HepG2 (cell line): ENCODE data around the gene KCTD5. TPM values are rescaled to one million over a fixed set of nuclear protein-coding genes. Genes with fewer than 3 reads are reported as not detected.
A peak's percentile ranks its signal among the peaks of the same experiment; 100 is the strongest.

ENCODE experiments used
- CBX5 ChIP-seq: sonication (generic); formaldehyde crosslinking; IDR thresholded peaks from 2 replicates; pipeline ENCODE4 v1.4.0; 2020; ENCODE audit warnings: missing genetic modification reagents, borderline replicate concordance
- DR1 ChIP-seq: sonication (generic); formaldehyde crosslinking; IDR thresholded peaks from 2 replicates; pipeline ENCODE4 v1.8.0; 2021; ENCODE audit warnings: mild to moderate bottlenecking, missing genetic modification reagents, inconsistent platforms
- GATAD1 ChIP-seq: IDR thresholded peaks from 2 replicates; pipeline ENCODE4 v1.6.1; 2016; ENCODE audit warnings: missing genetic modification reagents, missing compliant biosample characterization
- KDM1A ChIP-seq: IDR thresholded peaks from 2 replicates; pipeline ENCODE4 v1.6.1; 2016; ENCODE audit warnings: missing compliant biosample characterization
- MAFF ChIP-seq: IDR thresholded peaks from 2 replicates; pipeline ENCODE4 v1.6.1; 2011; ENCODE audit warnings: low read depth, low read length, improper control_type of control experiment
- NR2F1 ChIP-seq, 2 experiments: fragments of 450-650 bp in 1 of 2; formaldehyde crosslinking in 1 of 2; IDR thresholded peaks; 2 replicates each; pipeline versions ENCODE4 v1.5.0 to v1.6.1; 2016 to 2020; ENCODE audit warnings: mild to moderate bottlenecking in 1 of 2, missing compliant biosample characterization in 1 of 2, missing genetic modification reagents in 1 of 2, moderate library complexity in 1 of 2
- PHF21A ChIP-seq: sonication (generic); formaldehyde crosslinking; IDR thresholded peaks from 2 replicates; pipeline ENCODE4 v1.5.0; 2020; ENCODE audit warnings: mild to moderate bottlenecking, missing genetic modification reagents
- SUZ12 ChIP-seq: fragments of 150-350 bp; IDR thresholded peaks from 2 replicates; pipeline ENCODE4 v1.6.1; 2014; ENCODE audit warnings: low read depth, low read length
- TRIM24 ChIP-seq: sonication (generic); formaldehyde crosslinking; IDR thresholded peaks from 2 replicates; pipeline ENCODE4 v1.8.0; 2022; ENCODE audit warnings: mild to moderate bottlenecking, missing genetic modification reagents
- ZBTB1 ChIP-seq: sonication (generic); formaldehyde crosslinking; IDR thresholded peaks from 2 replicates; pipeline ENCODE4 v1.4.0; 2020; ENCODE audit warnings: missing genetic modification reagents, borderline replicate concordance
- ZBTB8A ChIP-seq: sonication (generic); formaldehyde crosslinking; IDR thresholded peaks from 2 replicates; pipeline ENCODE4 v1.4.0; 2020; ENCODE audit warnings: mild to moderate bottlenecking, low read depth, missing genetic modification reagents, borderline replicate concordance
- ZNF20 ChIP-seq: sonication (generic); formaldehyde crosslinking; IDR thresholded peaks from 2 replicates; pipeline ENCODE4 v1.4.0; 2020; ENCODE audit warnings: mild to moderate bottlenecking, moderate library complexity, missing genetic modification reagents
- ZNF232 ChIP-seq: sonication (generic); formaldehyde crosslinking; IDR thresholded peaks from 2 replicates; pipeline ENCODE4 v1.4.0; 2020; ENCODE audit warnings: missing genetic modification reagents, borderline replicate concordance
- ZNF251 ChIP-seq: sonication (generic); formaldehyde crosslinking; IDR thresholded peaks from 2 replicates; pipeline ENCODE4 v1.9.0; 2021; ENCODE audit warnings: mild to moderate bottlenecking, missing genetic modification reagents
- ZNF263 ChIP-seq: sonication (generic); formaldehyde crosslinking; IDR thresholded peaks from 2 replicates; pipeline ENCODE4 v1.4.0; 2020; ENCODE audit warnings: missing genetic modification reagents
- ZSCAN29 ChIP-seq: sonication (generic); formaldehyde crosslinking; conservative IDR thresholded peaks from 2 replicates; pipeline ENCODE4 v1.4.0; 2020; ENCODE audit warnings: mild to moderate bottlenecking, missing genetic modification reagents
- polyA plus RNA-seq, 8 experiments: library from polyadenylated mRNA; depleted of rRNA in 3 of 8; stranded (reverse) in 7 of 8; unstranded in 1 of 8; fragments of >200 nt; fragmentation: Illumina TruSeq in 4 of 8; extraction: Trizol in 4 of 8; gene quantifications; 2 replicates each; pipeline versions ENCODE4 v1.2.1 to v1.2.3, GENCODE V29; 2011 to 2016; ENCODE audit warnings: low read depth in 4 of 8, missing spikeins in 1 of 8, mixed read lengths in 1 of 8; ENCODE audit not compliant: insufficient read depth in 1 of 8
- total RNA-seq, 5 experiments: library from RNA; depleted of rRNA; stranded (reverse); fragments of >200 nt; fragmentation: Illumina TruSeq; extraction: Trizol; gene quantifications; 2 replicates each; pipeline ENCODE4 v1.2.3, GENCODE V29; 2016; ENCODE audit warnings: low read depth in 1 of 5
- TF ChIP-seq, protein P1 (sequence below), 2 experiments: sonication (generic) in 1 of 2; formaldehyde crosslinking in 1 of 2; IDR thresholded peaks; 2 replicates each; pipeline versions ENCODE4 v1.4.0 to v1.6.1; 2016 to 2020; ENCODE audit warnings: borderline replicate concordance in 1 of 2, low read depth in 1 of 2, mild to moderate bottlenecking in 1 of 2, missing genetic modification reagents in 1 of 2
- TF ChIP-seq, protein P2 (sequence below): sonication (generic); formaldehyde crosslinking; IDR thresholded peaks from 2 replicates; pipeline ENCODE4 v1.5.0; 2020; ENCODE audit warnings: mild to moderate bottlenecking, missing genetic modification reagents
- TF ChIP-seq, protein P3 (sequence below): sonication (generic); formaldehyde crosslinking; IDR thresholded peaks from 2 replicates; pipeline ENCODE4 v1.4.0; 2020; ENCODE audit warnings: missing genetic modification reagents, borderline replicate concordance

The KCTD5 gene
- total and polyA plus RNA-seq, 2 of the 13 experiments (the other 11 are each of a cell fraction or from before 2014, with no cell fraction given): 25.4 to 29.8 TPM

DNA sequence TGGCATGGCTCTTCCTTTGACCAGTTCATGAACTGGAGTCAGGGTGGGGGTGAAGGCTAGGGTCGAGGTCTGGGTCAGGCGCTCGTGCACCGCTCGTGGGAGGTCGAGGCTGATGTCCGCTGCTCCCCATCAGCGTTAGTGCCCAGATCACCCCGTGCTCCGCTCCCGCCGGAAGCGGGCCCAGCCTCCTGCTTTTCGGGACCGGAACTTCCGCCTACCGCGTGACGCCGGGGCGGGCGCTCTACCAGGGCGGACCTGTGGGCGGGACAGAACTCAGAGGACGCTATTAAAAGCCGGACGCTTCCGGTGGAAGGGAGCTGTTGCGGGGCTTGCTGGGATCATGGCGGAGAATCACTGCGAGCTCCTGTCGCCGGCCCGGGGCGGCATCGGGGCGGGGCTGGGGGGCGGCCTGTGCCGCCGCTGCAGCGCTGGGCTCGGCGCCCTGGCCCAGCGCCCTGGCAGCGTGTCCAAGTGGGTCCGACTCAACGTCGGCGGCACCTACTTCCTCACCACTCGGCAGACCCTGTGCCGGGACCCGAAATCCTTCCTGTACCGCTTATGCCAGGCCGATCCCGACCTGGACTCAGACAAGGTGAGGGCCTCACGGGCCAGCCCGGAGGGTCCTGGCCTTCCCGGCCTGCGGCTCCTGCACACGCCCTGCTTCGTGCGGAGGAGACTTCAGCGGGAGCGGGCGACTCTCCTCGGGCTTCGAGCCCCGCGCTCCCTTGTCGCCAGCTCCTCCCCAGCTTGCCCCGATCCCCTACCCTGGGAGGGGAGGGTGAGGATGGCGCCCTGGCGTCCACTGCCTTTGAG lies at the start of gene KCTD5 (continued):
- TF ChIP-seq, protein P1, sequence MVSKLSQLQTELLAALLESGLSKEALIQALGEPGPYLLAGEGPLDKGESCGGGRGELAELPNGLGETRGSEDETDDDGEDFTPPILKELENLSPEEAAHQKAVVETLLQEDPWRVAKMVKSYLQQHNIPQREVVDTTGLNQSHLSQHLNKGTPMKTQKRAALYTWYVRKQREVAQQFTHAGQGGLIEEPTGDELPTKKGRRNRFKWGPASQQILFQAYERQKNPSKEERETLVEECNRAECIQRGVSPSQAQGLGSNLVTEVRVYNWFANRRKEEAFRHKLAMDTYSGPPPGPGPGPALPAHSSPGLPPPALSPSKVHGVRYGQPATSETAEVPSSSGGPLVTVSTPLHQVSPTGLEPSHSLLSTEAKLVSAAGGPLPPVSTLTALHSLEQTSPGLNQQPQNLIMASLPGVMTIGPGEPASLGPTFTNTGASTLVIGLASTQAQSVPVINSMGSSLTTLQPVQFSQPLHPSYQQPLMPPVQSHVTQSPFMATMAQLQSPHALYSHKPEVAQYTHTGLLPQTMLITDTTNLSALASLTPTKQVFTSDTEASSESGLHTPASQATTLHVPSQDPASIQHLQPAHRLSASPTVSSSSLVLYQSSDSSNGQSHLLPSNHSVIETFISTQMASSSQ (IDR thresholded peaks at IDR 0.05; ENCODE audit: low read depth): no peak; the same call in 1 of the 2 replicates
- TF ChIP-seq, protein P1 (CRISPR knock-in tag; IDR thresholded peaks at IDR 0.05; ENCODE audit: borderline replicate concordance): peak; percentile 83; the same call in 1 of the 2 replicates
- TF ChIP-seq DR1 (CRISPR knock-in tag) (peak; percentile 98), ZNF263 (CRISPR knock-in tag) (peak; percentile 78), SUZ12 (no peak), GATAD1 (peak; percentile 99), ZNF251 (CRISPR knock-in tag) (peak; percentile 78; the same call in 1 of the 2 replicates), CBX5 (CRISPR knock-in tag) (peak; percentile 98; the same call in 1 of the 2 replicates), MAFF (no peak), ZBTB1 (CRISPR knock-in tag) (no peak), PHF21A (CRISPR knock-in tag) (peak; percentile 84), ZNF232 (CRISPR knock-in tag) (peak; percentile 92), TRIM24 (CRISPR knock-in tag) (no peak), ZSCAN29 (CRISPR knock-in tag) (peak; percentile 93), KDM1A (CRISPR knock-in tag) (no peak), NR2F1 (CRISPR knock-in tag; IDR thresholded peaks at IDR 0.05) (peak in 1 of 2 experiments; percentile 36; a peak in 1 of 4 replicates), ZBTB8A (no peak), ZNF20 (no peak)
- TF ChIP-seq, protein P2, sequence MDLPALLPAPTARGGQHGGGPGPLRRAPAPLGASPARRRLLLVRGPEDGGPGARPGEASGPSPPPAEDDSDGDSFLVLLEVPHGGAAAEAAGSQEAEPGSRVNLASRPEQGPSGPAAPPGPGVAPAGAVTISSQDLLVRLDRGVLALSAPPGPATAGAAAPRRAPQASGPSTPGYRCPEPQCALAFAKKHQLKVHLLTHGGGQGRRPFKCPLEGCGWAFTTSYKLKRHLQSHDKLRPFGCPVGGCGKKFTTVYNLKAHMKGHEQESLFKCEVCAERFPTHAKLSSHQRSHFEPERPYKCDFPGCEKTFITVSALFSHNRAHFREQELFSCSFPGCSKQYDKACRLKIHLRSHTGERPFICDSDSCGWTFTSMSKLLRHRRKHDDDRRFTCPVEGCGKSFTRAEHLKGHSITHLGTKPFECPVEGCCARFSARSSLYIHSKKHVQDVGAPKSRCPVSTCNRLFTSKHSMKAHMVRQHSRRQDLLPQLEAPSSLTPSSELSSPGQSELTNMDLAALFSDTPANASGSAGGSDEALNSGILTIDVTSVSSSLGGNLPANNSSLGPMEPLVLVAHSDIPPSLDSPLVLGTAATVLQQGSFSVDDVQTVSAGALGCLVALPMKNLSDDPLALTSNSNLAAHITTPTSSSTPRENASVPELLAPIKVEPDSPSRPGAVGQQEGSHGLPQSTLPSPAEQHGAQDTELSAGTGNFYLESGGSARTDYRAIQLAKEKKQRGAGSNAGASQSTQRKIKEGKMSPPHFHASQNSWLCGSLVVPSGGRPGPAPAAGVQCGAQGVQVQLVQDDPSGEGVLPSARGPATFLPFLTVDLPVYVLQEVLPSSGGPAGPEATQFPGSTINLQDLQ (CRISPR knock-in tag): peak; percentile 90; the same call in 1 of the 2 replicates
- TF ChIP-seq, protein P3, sequence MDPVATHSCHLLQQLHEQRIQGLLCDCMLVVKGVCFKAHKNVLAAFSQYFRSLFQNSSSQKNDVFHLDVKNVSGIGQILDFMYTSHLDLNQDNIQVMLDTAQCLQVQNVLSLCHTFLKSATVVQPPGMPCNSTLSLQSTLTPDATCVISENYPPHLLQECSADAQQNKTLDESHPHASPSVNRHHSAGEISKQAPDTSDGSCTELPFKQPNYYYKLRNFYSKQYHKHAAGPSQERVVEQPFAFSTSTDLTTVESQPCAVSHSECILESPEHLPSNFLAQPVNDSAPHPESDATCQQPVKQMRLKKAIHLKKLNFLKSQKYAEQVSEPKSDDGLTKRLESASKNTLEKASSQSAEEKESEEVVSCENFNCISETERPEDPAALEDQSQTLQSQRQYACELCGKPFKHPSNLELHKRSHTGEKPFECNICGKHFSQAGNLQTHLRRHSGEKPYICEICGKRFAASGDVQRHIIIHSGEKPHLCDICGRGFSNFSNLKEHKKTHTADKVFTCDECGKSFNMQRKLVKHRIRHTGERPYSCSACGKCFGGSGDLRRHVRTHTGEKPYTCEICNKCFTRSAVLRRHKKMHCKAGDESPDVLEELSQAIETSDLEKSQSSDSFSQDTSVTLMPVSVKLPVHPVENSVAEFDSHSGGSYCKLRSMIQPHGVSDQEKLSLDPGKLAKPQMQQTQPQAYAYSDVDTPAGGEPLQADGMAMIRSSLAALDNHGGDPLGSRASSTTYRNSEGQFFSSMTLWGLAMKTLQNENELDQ (CRISPR knock-in tag): peak; percentile 52; the same call in 1 of the 2 replicates
